Stimulated activated CD4-positive, alpha-beta T cell treated with anti-CD3 and anti-CD28 coated beads, TNF-alpha, amount 100 ng/mL, for 48 hours (primary cell): ENCODE measurements around the gene SMDT1.

Experiments used
- DNase-seq, 3 donors: peaks; one replicate each; pipeline ENCODE4 v3.0.0-alpha.2; 2020; ENCODE audit warnings: low read depth in 3 of 3

Gene SMDT1, protein sequence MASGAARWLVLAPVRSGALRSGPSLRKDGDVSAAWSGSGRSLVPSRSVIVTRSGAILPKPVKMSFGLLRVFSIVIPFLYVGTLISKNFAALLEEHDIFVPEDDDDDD

DNA sequence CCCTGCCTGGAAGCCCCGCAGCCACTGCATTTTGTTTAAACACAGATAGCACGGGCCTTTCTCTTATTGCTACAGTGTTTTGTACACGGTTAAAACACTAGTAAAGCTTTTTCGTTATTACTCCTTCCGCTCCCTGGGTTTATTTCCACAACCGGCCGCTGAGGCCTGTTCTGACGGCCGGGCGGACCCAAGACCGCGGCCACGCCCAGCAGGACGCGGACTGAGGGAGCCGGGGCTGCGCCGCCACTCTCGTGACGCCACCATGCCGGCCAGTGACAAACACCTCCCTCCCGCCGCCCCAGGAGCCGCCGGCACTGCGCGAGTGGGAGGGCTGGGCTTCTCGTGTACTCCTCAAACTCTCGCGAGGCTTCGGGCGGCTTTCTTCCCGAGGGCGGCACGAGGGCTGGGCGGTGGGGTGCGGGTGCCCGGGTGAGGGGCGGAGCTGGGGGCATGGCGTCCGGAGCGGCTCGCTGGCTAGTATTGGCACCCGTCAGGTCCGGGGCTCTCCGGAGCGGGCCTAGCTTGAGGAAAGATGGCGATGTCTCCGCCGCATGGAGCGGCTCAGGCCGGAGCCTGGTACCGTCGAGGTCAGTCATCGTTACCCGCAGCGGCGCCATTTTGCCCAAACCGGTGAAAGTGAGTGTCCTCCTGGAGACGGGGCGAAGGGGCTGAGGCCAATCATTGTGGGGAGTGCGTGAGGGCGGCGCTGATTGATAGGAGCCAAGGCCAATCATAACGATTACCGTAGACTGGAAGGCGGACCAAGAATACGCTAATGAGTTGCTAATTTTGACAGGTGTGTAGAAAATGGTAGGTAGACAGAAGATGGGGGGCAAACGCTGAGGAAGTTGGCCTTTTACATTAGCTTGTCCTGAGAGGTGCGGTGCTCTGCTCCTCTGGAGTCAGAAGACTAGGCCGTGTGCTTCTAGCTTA lies at the start of gene SMDT1:
TSS of gene SMDT1 (plus strand) at position 382 of the 933 bp plus-strand sequence. CDS start at position 451, 69 bp downstream.
- DNase-seq: peak; percentile 96 to 97 (median 97)

DNA sequence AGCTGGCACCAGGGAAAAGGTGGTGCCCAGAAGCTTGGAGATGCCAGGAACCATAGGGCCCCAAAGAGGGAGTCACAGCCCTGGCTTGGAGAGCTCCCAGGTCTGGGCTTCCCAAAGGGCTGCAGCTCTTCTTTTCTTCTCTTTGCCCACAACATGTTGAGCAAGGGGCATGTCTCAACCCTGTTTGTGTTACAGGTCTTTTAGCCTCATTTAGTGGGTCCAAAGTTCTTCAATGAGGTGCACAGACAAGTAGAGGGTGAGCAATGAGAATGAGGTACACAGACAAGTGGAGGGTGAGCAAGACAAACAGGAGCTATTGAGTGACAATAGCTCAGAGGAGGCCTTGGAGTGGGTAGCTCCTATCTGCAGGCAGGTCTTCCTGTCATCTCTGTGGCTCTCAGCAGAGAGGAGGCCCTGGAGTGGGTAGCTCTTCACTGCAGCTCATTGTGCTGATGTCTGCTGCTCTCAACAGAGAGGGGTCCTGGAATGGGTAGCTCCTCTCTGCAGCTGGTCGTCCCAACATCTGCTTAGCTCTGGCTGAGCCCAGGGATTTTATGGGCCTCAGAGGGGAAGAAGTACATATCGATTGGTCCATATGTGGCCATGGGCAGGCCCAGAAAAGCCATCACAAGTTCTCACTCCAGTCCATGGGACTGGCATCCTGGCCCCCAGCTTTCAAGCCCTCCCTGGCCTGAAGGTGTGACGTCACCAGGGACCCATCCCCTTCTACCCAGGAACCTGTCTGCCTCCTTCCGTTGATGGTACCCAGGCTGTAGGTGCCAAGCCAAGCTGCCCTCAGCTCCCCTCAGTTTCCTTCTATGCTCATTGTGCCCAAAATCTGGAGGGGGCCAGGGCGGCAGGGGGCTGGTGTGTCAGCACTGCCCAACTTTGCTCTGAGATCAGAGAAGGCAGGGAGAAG lies 46.0 kb upstream of the SMDT1 start:
- no peak for DNase-seq

DNA sequence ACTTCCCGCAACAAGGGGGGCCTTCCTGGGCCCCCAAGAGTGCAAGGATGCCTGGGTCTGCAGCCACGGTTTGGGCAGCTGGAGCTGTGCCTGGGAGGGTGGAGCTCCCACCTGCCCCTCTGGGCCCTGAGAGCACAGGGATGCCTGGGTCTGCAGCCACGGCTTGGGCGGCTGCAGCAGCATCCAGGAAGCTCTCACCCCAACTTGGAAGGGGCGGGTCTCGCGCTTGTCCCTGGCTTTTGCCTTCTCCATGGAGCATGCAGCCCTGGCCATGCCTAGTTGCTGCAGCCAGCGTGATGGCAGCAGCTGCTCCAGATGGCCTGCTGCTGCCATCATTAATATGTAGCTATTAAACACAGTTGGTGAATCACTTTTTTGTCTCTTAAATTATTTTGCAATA lies 44.2 kb upstream of the SMDT1 start:
- no peak for DNase-seq

DNA sequence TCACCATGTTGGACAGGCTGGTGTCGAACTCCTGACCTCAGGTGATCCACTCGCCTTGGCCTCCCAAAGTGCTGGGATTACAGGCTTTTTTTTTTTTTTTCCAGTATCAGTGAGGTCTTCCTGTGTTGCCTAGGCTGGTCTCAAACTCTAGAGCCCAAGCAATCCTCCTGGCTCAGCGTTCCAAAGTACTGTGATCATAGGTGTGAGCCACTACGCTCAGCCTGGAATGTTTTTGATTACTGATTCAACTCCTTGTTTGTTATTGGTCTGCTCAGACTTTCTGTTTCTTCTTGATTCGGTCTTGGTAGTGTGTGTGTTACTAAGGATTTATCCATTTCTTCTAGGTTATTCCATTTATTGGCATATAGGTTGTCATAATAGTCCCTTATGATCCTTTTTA lies 40.2 kb upstream of the SMDT1 start:
- no peak for DNase-seq

DNA sequence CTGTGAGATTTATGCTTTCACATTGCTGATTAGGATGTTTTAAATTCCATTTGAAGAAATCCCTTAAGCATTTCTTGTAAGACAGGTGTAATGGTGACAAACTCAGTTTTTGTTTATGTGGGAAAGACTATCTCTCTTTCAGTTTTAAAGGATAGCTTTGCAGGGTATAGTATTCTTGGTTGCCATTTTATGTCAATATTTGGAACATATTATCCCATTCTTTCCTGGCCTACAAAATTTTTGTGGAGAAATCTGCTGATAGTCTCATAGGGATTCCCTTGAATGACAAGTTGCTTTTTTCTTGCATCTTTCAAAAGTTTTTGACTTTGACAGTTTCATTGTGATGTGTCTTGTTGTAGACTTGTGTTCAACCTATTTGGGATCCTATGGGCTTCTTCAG lies 37.7 kb upstream of the SMDT1 start:
- DNase-seq: no peak

DNA sequence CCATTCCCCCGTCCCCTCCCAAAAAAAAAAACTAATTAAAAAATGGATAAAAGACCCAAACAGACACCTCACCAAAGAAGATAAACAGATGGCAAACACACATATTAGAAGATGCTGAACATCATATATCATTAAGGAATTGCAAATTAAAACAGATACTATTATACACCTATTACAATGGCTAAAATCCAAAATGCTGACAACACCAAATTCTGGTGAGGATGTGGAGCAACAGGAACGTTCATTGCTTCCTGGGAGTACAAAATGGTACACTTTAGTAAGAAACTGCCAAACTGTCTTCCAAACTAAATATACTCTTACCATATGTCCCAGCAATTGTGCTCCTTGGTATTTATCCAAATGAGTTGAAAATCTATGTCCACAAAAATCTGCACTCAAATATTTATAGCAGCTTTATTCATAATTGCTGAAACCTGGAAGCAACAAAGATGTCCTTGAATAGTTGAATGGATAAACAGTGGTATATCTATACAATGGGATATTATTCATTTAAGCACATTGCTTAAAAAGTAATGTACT lies 28.8 kb upstream of the SMDT1 start:
- no peak for DNase-seq

DNA sequence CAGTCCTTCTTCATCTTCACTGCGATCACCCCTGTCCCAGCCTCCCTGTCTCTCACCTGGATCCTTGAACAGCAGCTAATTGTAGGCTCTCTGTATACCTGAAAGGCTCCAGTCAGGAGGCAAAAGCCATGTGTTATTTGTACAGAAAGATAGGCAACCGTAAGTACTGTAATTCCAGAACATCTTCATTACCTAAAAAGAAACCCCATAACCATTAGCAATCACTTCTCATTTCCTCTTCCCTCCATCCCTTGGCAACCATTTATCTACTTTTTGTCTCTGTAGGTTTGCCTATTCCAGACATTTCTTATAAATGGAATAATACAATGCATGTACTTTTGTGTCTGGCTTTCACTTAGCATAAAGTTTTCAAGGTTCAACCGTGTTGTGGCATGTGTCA lies 26.7 kb upstream of the SMDT1 start:
- no peak for DNase-seq

DNA sequence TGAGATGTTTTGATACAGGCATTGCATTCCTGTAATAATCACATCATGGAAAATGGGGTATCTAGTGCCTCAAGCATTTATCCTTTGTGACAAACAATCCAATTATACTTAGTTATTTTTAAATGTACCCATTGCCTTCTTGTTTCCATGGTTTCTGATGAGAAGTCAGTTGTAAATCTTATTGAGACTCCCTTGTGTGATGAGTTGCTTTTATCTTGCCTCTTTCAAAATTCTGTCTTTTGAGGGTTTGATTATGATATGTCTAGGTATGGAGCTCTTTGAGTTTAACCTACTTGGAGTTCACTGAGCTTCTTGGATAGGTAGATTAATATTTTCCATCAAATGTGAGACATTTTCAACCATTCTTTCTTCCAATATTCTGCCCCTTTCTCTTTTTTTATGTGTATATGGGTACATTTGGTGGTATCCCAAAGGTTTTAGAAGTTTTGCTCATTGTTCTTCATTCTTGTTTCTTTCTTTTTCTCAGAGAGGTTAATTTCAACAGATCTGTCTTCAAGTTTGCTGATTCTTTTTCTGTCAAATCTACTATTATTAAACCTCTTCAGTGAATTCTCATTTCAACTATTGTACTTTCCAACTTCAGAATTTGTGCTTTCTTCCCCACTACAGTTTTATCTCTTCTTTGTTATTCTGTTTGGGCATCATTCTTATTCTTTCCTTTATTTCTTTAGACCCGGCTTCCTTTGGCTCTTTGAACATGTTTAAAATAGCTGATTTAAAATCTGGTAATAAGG lies 22.6 kb upstream of the SMDT1 start:
- DNase-seq: no peak

DNA sequence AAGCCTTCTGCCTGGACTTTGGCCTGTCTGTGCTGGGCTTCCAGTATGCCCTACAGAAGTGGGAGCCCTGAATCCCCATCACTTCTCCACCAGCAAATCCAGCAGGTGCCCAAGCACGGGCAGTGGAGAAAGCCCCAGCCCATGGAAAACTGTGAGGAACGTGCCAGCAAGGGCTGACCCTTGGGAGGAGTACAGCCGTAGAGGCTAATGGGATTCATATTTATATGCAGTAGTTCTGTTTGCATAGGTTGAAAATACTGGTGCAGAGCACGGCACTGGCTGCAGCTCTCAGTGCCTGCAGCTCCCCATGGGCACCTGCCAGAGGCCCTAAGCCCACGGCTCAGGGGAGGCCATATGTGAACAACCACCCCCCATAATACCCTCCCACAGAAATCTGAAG lies 19.0 kb upstream of the SMDT1 start:
- DNase-seq: no peak

DNA sequence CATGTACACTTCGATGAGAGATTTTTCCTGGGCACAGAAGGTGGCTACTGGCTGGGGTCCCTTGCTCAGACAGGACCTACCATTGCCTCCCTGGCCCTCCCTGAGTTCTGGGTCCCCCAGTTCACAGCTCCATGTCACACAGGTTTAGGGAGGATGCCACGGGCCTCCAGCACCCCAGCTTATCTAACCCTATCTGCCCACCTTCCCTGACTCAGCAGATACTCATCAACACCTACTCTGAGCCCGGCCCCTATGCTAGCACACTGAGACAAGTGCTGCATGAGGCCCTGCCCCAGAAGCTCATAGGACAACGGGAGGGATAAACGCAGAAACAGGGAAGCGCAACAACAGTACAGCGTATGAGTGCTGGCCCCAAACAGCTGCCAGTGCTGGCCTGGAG lies 18.5 kb upstream of the SMDT1 start:
- DNase-seq: no peak

DNA sequence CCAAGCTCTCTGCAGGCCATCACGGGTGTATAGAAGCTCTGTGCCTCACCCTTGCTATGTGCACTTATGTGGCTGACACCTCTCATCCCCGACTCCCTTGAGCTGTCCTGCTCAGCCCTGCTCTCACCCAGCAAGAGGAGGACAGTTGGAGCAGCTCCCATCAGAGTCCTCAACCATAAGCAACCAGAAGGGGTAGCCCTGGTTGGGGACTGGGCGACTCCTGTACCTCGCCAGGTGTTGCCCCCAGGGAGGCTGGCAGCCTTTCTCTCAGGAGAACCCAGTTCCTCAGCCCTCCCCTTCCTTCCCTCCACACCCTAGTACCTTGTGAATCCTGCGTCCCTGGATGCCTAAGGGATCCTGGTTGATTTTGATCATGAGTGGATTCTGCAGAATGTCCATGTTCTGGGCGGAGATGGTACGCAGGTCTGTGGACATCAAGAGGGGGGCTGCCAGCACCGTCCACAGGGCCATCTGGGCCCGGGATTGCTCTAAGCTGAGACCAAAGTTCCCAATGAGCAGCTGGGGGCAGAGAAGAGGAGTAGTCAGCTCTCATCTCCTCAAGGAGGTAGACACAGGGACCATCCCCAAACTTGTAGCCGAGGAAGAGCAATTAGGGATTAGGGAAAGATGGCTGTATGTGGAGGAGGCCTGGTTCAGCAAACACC lies 16.9 kb upstream of the SMDT1 start:
- DNase-seq: no peak

DNA sequence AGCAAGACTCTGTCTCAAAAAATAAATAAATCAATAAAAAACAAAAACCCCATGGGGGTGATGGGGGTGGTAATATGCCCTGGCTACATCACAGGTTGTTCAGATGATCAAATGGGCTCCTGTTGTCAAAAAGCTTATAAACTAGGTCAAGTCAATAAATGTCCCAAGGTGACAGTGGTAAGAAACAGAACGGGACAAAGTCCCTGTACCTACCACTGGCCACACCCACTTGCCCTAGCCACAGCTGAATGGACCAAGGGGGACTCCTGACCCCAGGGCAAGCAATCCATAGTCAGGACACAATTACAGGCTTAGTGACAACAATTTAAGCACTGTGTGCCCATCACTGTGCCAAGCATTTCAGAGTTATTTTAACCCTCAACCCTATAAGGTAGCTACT lies 14.9 kb upstream of the SMDT1 start:
- no peak for DNase-seq

DNA sequence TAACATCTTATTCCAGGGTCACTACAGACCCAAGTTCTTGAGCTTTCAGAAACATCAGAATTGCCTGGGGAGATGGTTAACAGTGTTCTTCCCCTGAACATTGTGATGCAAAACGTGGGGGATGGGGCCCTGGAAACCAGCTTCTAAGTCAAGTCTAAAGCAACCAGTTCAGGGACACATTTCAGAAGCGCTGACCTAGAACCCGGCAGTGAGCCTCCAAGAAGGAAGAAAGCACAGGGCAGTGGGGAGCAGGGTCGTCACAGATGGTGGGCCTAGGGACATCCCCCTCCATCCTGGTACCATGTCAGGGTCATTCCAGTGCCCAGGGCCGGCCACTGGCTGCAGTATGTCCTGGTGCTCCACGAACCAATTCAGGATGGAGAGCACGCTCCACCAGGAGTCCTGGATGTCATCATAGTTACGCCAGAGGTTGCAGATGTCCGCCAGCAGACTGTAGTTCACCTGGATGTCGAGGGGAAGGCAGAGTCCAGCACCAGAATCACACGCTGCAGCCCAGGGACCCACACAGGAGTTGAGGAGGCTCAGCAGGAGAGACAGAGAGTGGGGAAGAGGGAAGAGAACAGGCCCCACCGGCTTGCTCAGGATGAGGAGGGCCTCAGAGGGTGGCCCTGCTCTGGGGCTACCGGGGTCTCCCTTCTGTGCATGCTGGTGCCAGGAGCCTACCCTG lies 13.9 kb upstream of the SMDT1 start:
- no peak for DNase-seq

DNA sequence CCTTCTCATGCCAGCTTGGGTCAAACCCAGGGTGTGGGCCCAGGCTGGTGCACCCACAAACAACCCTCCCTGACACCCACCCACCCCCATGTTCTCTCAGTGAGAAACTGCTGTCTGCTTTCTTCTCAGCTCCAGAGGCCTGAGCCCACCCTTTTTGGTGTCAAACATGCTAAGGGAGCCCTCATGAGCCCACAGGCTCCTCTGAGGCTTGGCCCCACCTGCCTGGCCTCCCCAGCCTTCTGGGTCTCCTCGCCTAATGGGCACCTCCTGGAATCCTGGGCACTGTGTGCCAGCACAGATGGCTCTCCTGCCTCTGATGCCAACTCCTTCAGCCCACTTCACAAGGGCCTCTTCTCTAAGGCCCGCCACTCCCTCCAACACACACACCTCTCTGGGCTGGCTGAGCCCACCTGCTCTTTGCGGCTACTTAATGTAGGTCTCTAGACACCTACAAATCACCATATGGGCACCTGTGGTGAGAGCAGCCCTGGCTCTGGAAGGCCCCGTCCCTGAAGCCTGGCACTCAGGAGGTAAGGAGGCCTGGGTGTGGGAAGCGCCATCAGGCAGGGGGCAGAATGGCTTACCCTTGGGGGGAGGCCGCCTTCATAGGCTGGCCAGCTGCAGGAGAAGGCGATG lies 13.3 kb upstream of the SMDT1 start:
- DNase-seq: no peak

DNA sequence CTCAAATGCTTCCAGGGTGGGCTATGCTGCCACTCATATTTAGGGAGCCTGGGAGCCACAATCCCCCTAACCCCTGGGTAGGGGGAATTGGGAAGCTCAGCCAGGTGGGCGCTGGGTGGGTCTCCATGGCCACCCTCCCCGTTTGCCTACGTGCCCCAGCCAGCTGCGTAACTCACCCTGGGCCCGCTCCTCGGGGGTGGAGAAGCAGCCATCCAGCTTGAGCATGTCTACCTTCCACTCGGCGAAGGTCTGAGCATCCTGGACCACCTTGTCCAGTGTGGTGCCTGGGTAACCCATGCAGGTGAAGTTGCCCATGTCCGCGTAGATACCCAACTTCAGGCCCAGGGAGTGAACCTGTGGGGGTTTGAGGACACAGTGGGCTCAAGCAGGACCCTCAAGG lies 12.6 kb upstream of the SMDT1 start:
- DNase-seq: no peak

DNA sequence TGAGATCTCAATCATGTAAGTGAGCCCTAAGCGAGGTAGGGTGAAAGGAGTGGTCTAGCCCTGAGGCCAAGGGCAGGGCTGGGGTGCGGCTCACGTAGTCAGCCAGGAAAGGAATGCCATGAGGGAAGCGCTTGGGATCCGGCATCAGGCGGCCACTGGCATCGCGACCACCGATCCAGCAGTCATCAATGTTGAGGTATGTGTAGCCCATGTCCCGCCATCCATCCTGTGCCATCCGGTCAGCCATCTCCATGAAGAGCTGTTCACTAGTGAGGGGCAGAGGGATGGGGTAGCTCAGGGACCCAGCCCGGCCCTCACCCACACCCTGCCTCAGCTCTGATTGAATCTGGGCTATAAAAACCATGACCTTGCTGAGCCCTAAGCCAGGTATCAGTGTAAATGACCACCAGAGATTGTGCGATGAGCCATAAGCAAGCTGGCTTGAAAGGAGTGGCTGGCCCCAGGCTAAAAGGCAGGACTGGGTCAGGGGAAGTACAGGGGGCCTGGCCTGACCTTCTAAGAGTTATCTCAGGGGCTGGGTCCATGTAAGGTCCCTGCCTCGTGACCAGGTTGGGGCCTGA lies 11.7 kb upstream of the SMDT1 start:
- DNase-seq: no peak

DNA sequence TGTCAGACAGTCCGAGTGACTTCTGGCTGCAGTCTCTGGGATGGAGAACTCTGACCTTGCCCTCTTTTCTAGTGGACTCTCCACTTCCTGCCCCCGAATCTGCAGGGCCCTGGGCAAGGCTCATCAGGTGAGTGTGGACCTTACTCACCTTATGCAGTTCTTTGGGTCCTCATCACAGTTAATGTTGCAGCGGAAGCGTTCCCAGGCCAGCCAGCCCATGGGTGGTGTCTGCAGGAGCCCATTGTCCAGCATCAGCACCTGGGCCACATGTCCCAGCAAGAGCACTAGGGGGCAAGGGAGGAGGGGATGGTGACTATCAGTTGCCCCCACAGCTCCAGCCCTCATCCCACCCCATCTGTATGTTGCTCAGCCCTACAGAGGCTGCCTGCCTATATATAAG lies 11.2 kb upstream of the SMDT1 start:
- DNase-seq: no peak

DNA sequence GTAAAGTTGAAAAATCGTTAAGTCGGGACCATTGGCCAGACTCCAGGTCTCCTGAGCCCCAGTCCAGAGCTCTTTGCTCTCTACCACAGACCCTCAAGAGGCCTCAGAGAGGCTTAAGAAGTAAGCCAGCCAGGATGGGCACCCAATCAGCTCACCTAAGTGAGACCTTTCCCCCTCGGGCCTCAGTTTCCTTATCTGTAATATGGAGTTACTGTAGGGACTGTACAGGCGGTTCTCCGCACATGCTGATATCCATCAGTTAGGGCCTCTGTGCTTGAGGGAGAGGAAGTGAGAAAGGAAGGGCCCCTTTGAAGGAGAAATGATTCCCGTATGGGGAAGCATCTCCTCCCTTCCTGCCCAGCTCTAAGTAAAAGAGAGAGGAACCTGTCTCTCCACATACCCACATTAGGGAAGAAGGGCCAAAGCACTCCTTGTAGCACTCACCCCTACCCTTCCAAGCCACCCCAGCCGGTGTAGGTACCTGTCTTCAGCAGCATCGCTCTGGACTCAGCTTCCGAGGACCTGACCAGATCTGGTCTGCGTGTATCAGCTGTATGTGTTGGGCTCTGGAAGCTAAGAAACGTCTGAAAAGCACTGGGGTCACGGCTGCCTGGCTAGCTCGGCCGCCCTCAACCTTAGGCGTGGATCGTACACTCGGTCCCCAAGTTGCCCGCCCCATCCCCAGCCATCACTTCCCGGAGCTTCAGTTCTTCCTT lies 9.5 kb upstream of the SMDT1 start:
- no peak for DNase-seq
